HG03066 (cell line): ENCODE measurements around the gene CLEC2A.
"Not testable (repeated sequence)": the region's sequence is repeated elsewhere in the genome, so short reads cannot be mapped to it uniquely, and the experiment has no call there.

Experiments used
- ATAC-seq: cut with Tn5 transposase; IDR thresholded peaks from one replicate; pipeline ENCODE4 v1.9.1; 2021; ENCODE audit warnings: low read depth; ENCODE audit not compliant: unreplicated experiment

CLEC2A gene, protein sequence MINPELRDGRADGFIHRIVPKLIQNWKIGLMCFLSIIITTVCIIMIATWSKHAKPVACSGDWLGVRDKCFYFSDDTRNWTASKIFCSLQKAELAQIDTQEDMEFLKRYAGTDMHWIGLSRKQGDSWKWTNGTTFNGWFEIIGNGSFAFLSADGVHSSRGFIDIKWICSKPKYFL

DNA sequence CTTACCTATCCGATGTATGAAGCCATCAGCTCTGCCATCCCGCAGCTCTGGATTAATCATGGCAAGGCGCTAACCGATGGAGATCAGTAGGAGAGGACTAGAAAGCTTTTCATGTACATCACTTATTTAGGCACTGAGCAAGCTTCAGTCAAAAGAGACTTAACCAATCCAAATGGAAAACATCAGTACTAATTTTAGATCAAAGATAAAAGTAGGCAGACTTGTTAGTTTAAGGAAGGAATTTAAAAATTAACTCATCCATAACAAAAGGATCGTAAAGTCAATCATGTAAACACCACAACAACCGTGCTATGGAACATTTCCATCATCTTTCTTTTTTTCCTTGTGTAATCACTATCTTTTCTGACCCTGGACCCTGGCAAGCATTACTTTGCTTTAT is at the start of gene CLEC2A:
CLEC2A (minus strand) TSS at position 101 of the 400 bp plus-strand sequence; CDS start at position 60, 41 bp downstream.
- no peak for ATAC-seq

DNA sequence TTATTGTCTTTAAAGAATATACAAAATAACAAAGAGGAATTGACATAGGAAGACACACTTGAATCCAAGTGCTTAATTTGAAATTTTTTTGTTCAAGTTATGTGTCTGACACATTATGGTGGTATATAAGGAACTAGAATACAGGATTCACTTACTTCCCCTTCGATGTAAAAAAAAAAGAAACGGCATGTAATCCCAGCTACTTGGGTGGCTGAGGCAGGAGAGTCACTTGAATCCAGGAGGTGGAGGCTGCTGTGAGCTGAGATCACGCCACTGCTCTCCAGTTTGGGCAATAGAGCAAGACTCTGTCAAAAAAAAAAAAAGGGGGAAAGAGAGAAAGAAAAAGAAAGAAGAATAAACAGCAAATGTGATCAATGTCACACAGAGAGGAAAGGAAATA is 48.0 kb upstream of the CLEC2A start:
- no peak for ATAC-seq

DNA sequence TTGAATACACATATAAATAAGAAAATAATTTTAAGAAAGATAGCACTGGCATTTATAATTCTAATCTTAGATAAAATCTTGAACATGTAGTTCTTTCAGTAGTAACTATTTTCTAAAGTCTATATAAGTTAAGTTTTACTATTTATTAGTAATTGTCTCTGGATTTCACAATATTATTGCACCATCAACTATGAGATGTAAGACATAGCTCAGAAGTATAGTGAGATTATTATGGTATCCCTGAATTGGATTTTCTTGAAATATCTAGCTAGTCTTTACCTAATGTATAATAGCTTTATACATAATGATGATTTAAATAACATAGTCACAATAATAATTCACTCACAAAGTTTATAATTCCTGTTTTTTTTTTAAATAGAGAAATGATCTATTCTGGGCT is 45.7 kb upstream of the CLEC2A start:
- no peak for ATAC-seq

DNA sequence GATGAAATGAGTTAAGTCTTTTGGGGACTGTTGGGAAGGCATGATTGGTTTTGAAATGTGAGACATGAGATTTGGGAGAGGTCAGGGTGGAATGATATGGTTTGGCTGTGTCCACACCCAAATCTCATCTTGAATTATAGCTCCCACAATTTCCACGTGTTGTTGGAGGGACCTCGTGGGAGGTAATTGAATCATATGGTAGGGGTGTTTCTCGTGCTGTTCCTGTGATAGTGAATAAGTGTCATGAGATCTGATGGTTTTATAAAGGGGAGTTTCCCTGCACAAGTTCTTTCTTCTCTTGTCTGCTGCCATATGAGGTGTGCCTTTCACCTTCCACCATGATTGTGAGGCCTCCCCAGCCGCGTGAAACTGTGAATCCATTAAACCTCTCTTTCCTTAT is 44.5 kb upstream of the CLEC2A start:
- ATAC-seq = not testable (repeated sequence)

GRCh38 chr12:9975614-9976013 is 43.4 kb upstream of the CLEC2A start:
- ATAC-seq = no peak

DNA sequence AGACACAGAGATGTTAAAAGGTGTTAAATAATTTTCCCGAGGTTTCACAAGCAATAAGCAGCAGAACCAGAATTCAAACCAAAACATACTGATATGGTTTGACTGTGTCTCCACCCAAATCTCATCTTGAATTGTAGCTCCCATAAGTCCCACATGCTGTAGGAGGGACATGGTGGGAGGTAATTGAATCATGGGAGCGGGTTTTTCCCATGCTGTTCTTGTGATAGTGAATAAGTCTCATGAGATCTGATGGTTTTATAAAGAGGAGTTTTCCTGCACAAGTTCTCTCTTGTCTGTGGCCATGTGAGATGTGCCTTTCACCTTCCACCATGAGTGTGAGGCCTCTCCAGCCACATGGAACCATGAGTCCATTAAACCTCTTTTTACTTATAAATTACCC is 42.6 kb upstream of the CLEC2A start:
- not testable (repeated sequence) for ATAC-seq

DNA sequence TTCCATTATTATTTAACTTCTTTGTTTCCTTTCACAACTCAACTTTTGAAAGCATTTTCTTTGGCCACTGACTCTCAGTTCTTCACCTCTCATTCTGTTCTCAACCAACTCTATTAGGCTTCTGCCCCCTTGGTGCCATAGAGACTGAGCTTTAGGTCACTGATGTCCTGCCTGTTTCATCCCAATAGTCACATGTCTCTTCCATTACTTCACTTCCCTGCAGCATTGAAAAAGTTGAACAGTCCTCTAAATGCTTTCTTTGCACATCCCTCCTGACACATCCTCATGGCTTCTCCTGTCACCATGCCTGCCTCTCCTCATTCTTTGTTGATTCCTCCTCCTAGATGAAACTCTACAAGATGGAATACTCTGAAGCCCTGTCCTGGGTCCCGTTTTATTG is 41.8 kb upstream of the CLEC2A start:
- no peak for ATAC-seq

GRCh38 chr12:9971181-9971580 is 39.0 kb upstream of the CLEC2A start, which contains the start of gene CLEC12A:
Gene CLEC12A, plus strand, starts transcription at chr12:9971409. Its CDS starts 188 bp downstream, at chr12:9971597.
- ATAC-seq = no peak

GRCh38 chr12:9969673-9970072 is 37.5 kb upstream of the CLEC2A start:
- ATAC-seq = no peak

- no peak for ATAC-seq
These were observed 29.7 kb upstream of the CLEC2A start for GRCh38 chr12:9961901-9962300.

GRCh38 chr12:9961106-9961505 is 28.9 kb upstream of the CLEC2A start:
- no peak for ATAC-seq

- no peak for ATAC-seq
These were observed 28.4 kb upstream of the CLEC2A start for GRCh38 chr12:9960590-9960989.

DNA sequence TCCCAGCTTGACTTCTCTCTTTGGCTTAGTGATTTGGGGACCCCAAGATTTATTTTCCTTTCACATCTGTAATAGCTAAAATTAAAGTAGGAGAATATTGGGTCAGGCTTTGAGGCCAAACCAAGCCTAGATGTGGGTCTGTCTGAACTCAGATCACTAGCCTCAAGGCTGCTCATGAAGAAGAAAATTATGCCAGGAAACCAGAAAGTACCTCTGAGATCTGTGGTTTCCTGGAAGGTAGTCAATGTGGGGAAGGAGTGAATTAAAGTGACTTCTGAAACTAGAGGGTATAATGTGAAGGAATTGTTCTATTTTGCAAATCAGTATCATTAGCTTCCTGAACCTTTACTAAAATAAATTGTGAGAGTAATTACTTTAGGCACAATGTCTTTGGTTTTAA is 25.7 kb upstream of the CLEC2A start:
- ATAC-seq = no peak

- ATAC-seq = not testable (repeated sequence)
These were observed 21.0 kb upstream of the CLEC2A start for GRCh38 chr12:9952954-9953729.

DNA sequence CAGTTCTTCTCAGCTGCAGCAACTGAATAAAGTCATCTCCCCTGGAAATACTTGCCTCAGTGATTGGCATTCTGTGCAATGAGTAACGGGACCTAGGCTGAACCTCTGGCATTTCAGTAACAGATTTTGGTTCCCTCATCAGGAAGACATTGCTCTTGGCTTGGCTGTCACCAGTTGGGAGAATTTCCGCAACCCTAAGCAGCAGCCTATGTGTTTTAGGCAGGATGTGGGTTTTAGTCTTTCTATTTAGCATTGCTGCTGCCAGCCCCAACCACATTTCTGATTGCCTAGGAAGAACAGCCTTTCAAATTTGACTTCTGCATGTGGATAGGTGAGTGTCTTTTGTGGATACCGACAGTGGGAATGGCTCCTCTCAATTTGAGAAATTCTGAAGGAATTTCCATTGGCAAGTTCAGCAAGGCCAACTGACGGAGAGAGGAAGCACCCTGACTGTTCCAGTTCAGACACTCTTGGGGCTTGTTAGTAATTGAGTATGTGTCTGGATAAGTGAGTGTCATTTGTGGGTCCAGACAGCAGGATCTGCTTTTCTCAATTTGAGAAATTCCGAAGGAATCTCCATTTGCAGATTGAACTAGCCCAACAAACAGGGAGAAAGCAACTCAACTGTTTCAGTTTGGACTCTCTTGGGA is 19.0 kb upstream of the CLEC2A start:
- no peak for ATAC-seq

DNA sequence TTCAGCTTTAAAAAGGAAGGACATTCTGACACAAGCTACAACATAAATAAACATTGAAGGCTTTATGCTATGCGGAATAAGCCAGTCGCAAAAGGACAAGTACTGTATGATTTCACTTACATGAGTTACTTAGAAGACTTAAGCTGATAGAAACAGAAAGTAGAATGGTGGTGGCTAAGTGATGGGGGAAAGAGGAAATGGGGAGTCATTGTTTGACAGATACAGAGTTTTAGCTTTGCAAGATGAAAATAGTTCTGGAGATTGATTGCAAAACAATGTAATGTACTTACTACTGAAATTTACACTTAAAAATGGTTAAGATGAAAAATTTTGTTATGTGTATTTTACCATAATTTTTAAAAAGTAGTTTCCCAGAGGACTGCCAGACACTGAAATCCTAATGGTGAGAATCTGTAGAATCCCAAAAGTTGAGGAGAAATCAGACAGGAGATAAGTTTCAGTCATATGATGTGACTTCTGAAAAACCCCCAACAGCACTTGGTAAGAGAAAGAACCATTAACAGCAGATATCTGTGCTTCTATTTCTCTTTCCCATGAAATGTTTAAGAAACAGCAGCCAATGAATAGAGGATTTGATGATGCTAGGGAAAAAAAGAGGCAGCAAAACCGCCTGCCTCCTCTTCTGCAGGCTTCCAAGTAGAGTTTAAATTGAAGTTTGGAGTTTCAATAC is 16.6 kb upstream of the CLEC2A start:
- ATAC-seq = peak; percentile 94

DNA sequence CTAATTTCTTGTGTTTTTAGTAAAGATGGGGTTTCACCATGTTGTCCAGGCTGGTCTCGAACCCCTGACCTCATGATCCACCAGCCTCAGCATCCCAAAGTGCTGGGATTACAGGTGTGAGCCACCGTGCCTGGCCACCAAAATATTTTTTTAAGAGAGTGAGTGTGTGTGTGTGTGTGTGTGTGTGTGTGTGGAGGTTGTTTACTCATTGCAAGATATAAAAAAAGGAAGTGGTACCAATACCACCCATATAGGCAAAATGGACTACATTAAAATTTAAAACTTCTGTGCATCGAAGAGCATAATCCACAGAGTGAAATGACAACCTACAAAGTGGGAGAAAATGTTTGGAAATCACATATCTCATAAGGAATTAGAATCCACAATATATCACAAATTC is 15.5 kb upstream of the CLEC2A start:
- no peak for ATAC-seq

GRCh38 chr12:9944391-9944790 is 12.2 kb upstream of the CLEC2A start:
- no peak for ATAC-seq

DNA sequence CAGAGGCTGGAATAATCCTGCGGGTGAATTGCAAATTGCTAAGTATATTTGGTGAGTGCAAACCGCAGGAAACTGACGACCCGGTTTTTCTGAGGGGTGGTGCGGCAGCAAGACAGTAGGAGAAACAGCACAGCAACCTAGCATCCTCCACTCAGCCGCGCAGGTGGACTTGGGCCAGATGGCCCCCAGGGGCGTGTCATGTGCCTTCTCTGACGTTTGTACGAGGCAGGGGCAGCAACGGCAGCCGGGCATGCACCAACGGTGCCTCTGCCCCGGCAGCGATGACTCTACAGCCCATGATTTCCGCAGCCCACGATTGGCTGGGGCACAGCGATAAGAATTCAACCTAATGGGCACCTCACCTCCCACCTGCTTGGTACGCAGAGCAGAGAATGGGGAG is 11.1 kb upstream of the CLEC2A start:
- ATAC-seq = no peak

DNA sequence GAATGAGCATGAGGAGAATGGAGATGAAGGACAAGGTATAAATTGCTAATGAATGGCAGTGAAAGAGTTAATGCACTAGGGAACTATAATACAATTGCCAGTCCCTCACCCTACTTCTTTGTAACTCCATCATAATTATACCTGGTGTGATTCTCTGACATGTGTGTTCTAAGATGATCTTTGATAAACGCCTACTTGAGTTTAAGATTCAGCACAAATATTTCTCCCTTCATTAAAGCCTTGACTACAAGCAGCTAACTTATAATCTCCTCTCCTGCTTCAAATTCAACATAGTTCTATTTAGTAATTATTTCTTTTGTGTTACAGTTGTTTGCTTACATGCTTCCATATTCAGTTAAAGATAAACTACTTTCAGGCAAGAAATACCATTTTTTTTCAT is 9.7 kb upstream of the CLEC2A start:
- ATAC-seq = no peak

DNA sequence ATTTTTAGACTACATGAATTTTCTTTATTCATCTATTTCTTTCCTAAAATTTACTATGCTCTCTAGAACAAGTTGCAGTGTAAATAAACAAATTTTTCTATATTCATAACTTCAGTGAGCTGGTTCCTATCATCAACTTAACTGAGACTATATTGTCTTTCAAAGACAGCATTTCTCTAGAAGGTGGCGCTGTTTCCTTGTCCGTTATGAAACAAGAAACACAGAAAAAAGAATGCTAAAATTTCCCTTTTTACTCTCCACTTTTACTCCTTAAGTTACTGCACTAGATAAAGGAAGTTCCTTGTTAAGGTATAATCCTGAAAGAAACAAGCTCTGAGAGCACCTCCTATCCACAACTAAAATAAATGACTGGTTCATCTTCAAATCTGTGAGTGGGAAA is 8.2 kb upstream of the CLEC2A start:
- no peak for ATAC-seq
